Measurements from ENCODE around the gene IPO5. TPM values are rescaled to one million over a fixed set of nuclear protein-coding genes. Genes with fewer than 3 reads are reported as not detected.
A peak's percentile ranks its signal among the peaks of the same experiment; 100 is the strongest.
"Not testable (repeated sequence)": the region's sequence is repeated elsewhere in the genome, so short reads cannot be mapped to it uniquely, and the experiment has no call there.

IPO5 gene
- total RNA-seq, 1 donor from 2014 or later, result 88.6 TPM

- peaks cover 91% of the 10 kb centered on the region for H3K36me3 ChIP-seq
- no peaks in the 10 kb centered on the region for H3K9me3 ChIP-seq
- TF ChIP-seq, protein P1, sequence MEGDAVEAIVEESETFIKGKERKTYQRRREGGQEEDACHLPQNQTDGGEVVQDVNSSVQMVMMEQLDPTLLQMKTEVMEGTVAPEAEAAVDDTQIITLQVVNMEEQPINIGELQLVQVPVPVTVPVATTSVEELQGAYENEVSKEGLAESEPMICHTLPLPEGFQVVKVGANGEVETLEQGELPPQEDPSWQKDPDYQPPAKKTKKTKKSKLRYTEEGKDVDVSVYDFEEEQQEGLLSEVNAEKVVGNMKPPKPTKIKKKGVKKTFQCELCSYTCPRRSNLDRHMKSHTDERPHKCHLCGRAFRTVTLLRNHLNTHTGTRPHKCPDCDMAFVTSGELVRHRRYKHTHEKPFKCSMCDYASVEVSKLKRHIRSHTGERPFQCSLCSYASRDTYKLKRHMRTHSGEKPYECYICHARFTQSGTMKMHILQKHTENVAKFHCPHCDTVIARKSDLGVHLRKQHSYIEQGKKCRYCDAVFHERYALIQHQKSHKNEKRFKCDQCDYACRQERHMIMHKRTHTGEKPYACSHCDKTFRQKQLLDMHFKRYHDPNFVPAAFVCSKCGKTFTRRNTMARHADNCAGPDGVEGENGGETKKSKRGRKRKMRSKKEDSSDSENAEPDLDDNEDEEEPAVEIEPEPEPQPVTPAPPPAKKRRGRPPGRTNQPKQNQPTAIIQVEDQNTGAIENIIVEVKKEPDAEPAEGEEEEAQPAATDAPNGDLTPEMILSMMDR (IDR thresholded peaks at IDR 0.05), result no peak
- no peak for ATAC-seq
- H3K4me1 ChIP-seq, result no peaks in the 10 kb centered on the region
- no peak overlapping the region for H3K27ac ChIP-seq
- no peak overlapping the region for H3K4me3 ChIP-seq
- no peaks in the 10 kb centered on the region for H3K27me3 ChIP-seq
- DNase-seq, result no peak
- intact Hi-C loops (cut with DNase I), result no loop called here
These were observed 46.2 kb downstream of the IPO5 start for GRCh38 chr13:97999653-98000052.

- Histone ChIP-seq H3K36me3 (peaks cover 97% of the 10 kb centered on the region), H3K4me1 (no peaks in the 10 kb centered on the region), H3K27ac (no peak overlapping the region), H3K27me3 (no peaks in the 10 kb centered on the region), H3K9me3 (no peaks in the 10 kb centered on the region), H3K4me3 (no peak overlapping the region)
- ATAC-seq, result peak; percentile 22
- TF ChIP-seq, protein P1 (IDR thresholded peaks at IDR 0.05), result no peak
- intact Hi-C loops (cut with DNase I), result no loop called here
- DNase-seq, result no peak
These were observed 50.6 kb downstream of the IPO5 start for GRCh38 chr13:98004107-98004506.

GRCh38 chr13:98004997-98005396 is 51.5 kb downstream of the IPO5 start:
- H3K4me3 ChIP-seq; intact Hi-C loops (cut with DNase I); DNase-seq; H3K27ac ChIP-seq; H3K27me3 ChIP-seq; ATAC-seq; H3K9me3 ChIP-seq; H3K4me1 ChIP-seq: not testable (repeated sequence)
- peaks cover 97% of the 10 kb centered on the region for H3K36me3 ChIP-seq

DNA sequence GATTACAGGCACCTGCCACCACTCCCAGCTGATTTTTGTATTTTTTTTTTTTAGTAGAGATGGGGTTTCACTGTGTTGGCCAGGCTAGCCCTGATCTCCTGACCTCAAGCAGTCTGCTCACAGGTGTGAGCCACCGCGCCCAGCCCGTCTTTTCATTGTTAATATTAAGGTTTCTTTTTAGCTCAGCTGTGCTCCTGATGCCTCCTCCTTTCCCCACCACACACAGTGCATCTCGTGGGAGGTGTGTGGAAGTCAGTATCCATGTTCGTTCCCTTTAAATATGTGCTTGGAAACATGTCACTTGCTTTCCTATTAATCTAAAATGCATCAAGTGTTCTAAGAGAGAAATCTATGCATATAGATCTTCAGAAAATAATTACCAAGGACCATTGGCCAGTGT is 53.5 kb downstream of the IPO5 start:
- Histone ChIP-seq H3K27ac (no peak overlapping the region), H3K4me1 (no peaks in the 10 kb centered on the region), H3K27me3 (no peaks in the 10 kb centered on the region), H3K36me3 (peaks cover 97% of the 10 kb centered on the region), H3K4me3 (no peak overlapping the region), H3K9me3 (no peaks in the 10 kb centered on the region)
- TF ChIP-seq, protein P1 (IDR thresholded peaks at IDR 0.05), result no peak
- ATAC-seq, result no peak
- no peak for DNase-seq
- intact Hi-C loops (cut with DNase I), result no loop called here

DNA sequence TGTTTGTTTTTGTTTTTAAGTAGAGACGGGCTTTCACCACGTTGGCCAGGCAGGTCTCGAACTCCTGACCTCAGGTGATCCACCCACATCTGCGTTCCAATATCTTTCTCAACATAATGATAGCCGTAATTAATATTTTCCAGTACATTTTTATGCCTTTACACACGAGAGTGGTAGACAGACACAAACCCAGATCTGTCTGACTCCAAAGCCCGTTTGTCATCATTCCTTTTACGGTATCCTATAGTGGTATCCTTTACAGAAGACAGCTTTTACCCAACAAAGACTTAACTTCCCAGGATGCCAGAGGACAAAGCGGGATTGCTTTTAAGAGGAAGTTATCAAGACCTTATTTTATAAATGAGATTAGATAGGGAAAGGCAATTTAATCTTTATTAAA is 59.8 kb downstream of the IPO5 start:
- intact Hi-C loops (cut with DNase I), result no loop called here
- ATAC-seq (no peak), DNase-seq (no peak)
- Histone ChIP-seq H3K27ac (no peak overlapping the region), H3K4me1 (no peaks in the 10 kb centered on the region), H3K9me3 (no peaks in the 10 kb centered on the region), H3K4me3 (no peak overlapping the region), H3K27me3 (no peaks in the 10 kb centered on the region), H3K36me3 (peaks cover 98% of the 10 kb centered on the region)
- TF ChIP-seq, protein P1 (IDR thresholded peaks at IDR 0.05), result no peak

DNA sequence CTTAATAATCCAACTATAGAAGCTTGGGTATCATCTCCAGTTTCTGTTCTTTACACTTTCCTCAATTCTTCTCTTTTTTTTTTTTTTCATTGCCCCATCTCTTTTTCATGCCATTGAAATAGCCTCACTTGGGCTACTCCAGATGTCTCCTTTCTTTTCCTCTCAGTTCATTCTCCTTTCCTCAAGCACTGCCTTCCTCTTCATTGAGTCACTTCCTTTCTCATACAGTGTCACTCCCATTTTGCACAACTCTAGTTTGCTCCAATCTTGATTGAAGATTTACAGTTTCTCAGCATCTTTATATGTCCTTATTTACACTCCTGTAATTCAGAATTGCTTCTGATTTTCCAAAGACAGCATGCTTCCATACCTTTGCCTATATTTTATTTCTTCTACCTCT is 61.3 kb downstream of the IPO5 start:
- intact Hi-C loops (cut with DNase I), result no loop called here
- H3K9me3 ChIP-seq, result no peaks in the 10 kb centered on the region
- TF ChIP-seq, protein P1 (IDR thresholded peaks at IDR 0.05), result no peak
- no peak overlapping the region for H3K4me3 ChIP-seq
- no peak overlapping the region for H3K27ac ChIP-seq
- H3K27me3 ChIP-seq, result no peaks in the 10 kb centered on the region
- ATAC-seq, result no peak
- peaks cover 98% of the 10 kb centered on the region for H3K36me3 ChIP-seq
- H3K4me1 ChIP-seq, result no peaks in the 10 kb centered on the region
- no peak for DNase-seq

Data from upper lobe of right lung (tissue), 1 donor.